SK-MEL-5 (cell line): ENCODE results near the gene CCDC88B. TPM values are rescaled to one million over a fixed set of nuclear protein-coding genes. Genes with fewer than 3 reads are reported as not detected.

ENCODE experiments used
- DNase-seq: peaks from one replicate; pipeline ENCODE4 v3.0.0-alpha.2; 2016; ENCODE audit warnings: low read depth, low spot score
- in situ Hi-C: cut with HindIII; loops from 2 replicates; pipeline ENCODE4 v1.10.0; 2016; ENCODE audit warnings: low sequenced_read_pairs, high pct_unique_total_duplicates, low pct_unique_long_range_greater_than_20kb
- total RNA-seq: library from RNA; depleted of rRNA; stranded (reverse); fragments of >200 nt; shearing (Covaris generic); gene quantifications from 2 replicates; pipeline ENCODE4 v1.2.3, GENCODE V29; 2014

CCDC88B gene
- total RNA-seq, 1 experiment from 2014 or later: 2.0 TPM

- no peak for DNase-seq
- in situ Hi-C loops: no loop called here
Observed at GRCh38 chr11:64384981-64385944, 45.3 kb downstream of the CCDC88B start.

GRCh38 chr11:64385945-64386704 is 46.1 kb downstream of the CCDC88B start:
- no peak for DNase-seq
- in situ Hi-C loops: no loop called here

- in situ Hi-C loops: no loop called here
Observed at GRCh38 chr11:64387916-64388315, 47.9 kb downstream of the CCDC88B start.

GRCh38 chr11:64388894-64389293 is 48.9 kb downstream of the CCDC88B start:
- DNase-seq: no peak
- in situ Hi-C loops: no loop called here

More at GRCh38 chr11:64387916-64388315, 47.9 kb downstream of the CCDC88B start:
- DNase-seq: no peak

- in situ Hi-C loops: no loop called here
- no peak for DNase-seq
Observed at GRCh38 chr11:64389851-64390250, 49.8 kb downstream of the CCDC88B start.

- DNase-seq: no peak
- in situ Hi-C loops: no loop called here
Observed at GRCh38 chr11:64390558-64390957, 50.6 kb downstream of the CCDC88B start.

- in situ Hi-C loops: no loop called here
- DNase-seq: no peak
Observed at GRCh38 chr11:64391839-64392238, 51.8 kb downstream of the CCDC88B start.

GRCh38 chr11:64395545-64396078 is 55.6 kb downstream of the CCDC88B start:
- in situ Hi-C loops: no loop called here
- no peak for DNase-seq

- in situ Hi-C loops: no loop called here
- DNase-seq: no peak
Observed at GRCh38 chr11:64396079-64396591, 56.1 kb downstream of the CCDC88B start.

GRCh38 chr11:64400102-64400501 is 60.1 kb downstream of the CCDC88B start:
- DNase-seq: no peak
- in situ Hi-C loops: no loop called here

GRCh38 chr11:64400667-64401066 is 60.7 kb downstream of the CCDC88B start:
- in situ Hi-C loops: no loop called here
- no peak for DNase-seq

GRCh38 chr11:64401775-64402174 is 61.8 kb downstream of the CCDC88B start:
- no peak for DNase-seq
- in situ Hi-C loops: no loop called here

GRCh38 chr11:64403106-64403505 is 63.1 kb downstream of the CCDC88B start:
- no peak for DNase-seq
- in situ Hi-C loops: no loop called here

- no peak for DNase-seq
Observed at GRCh38 chr11:64406221-64406946, 66.4 kb downstream of the CCDC88B start.

More at GRCh38 chr11:64406221-64406946, 66.4 kb downstream of the CCDC88B start:
- in situ Hi-C loops: no loop called here
